Osteocyte (in vitro differentiated cells): ENCODE measurements around the gene DNLZ. TPM values are rescaled to one million over a fixed set of nuclear protein-coding genes. Genes with fewer than 3 reads are reported as not detected.

ENCODE experiments used
- DNase-seq: peaks from one replicate; pipeline ENCODE4 v3.0.0; 2021; ENCODE audit warnings: mixed read lengths; ENCODE audit not compliant: unreplicated experiment; ENCODE audit errors: extremely low spot score
- H3K27ac Mint-ChIP-seq: one replicate; pipeline ENCODE4 v1.8.0; 2021; ENCODE audit warnings: mild to moderate bottlenecking, mixed read lengths; ENCODE audit not compliant: unreplicated experiment
- H3K27me3 Mint-ChIP-seq: one replicate; pipeline ENCODE4 v1.8.0; 2021; ENCODE audit warnings: mixed read lengths; ENCODE audit not compliant: unreplicated experiment
- H3K36me3 Mint-ChIP-seq: one replicate; pipeline ENCODE4 v1.8.0; 2021; ENCODE audit warnings: mixed read lengths; ENCODE audit not compliant: unreplicated experiment
- H3K4me1 Mint-ChIP-seq: one replicate; pipeline ENCODE4 v1.8.0; 2021; ENCODE audit warnings: mixed read lengths; ENCODE audit not compliant: unreplicated experiment
- H3K4me3 Mint-ChIP-seq: one replicate; pipeline ENCODE4 v1.8.0; 2021; ENCODE audit warnings: mild to moderate bottlenecking, moderate library complexity, mixed read lengths; ENCODE audit not compliant: unreplicated experiment
- H3K9me3 Mint-ChIP-seq: one replicate; pipeline ENCODE4 v1.8.0; 2021; ENCODE audit warnings: mixed read lengths; ENCODE audit not compliant: unreplicated experiment
- CTCF ChIP-seq: fragments of 200-600 bp; sonication (generic); IDR thresholded peaks from 2 replicates; pipeline ENCODE4 v1.5.0; 2021; ENCODE audit warnings: antibody characterized with exemption, mild to moderate bottlenecking, moderate library complexity
- total RNA-seq: library from RNA; stranded (reverse); gene quantifications from 2 replicates; pipeline ENCODE4 v1.2.1, GENCODE V29; 2021

DNLZ gene
- total RNA-seq, 1 donor from 2014 or later, result 17.6 TPM

- H3K9me3 Mint-ChIP-seq, result no peaks in the 10 kb centered on the region
- no peak overlapping the region for H3K27ac Mint-ChIP-seq
- no peak for TF ChIP-seq CTCF
- DNase-seq, result no peak
- peaks cover 5% of the 10 kb centered on the region for H3K4me1 Mint-ChIP-seq
- no peaks in the 10 kb centered on the region for H3K27me3 Mint-ChIP-seq
- no peak overlapping the region for H3K4me3 Mint-ChIP-seq
- no peaks in the 10 kb centered on the region for H3K36me3 Mint-ChIP-seq
These were observed 29.0 kb downstream of the DNLZ start for GRCh38 chr9:136334541-136334940.

GRCh38 chr9:136333486-136333885, 30.1 kb downstream of the DNLZ start:
- no peak overlapping the region for H3K27ac Mint-ChIP-seq
- no peak overlapping the region for H3K4me3 Mint-ChIP-seq
- peaks cover 14% of the 10 kb centered on the region for H3K4me1 Mint-ChIP-seq
- no peaks in the 10 kb centered on the region for H3K9me3 Mint-ChIP-seq
- no peak for TF ChIP-seq CTCF
- no peak for DNase-seq
- no peaks in the 10 kb centered on the region for H3K27me3 Mint-ChIP-seq
- H3K36me3 Mint-ChIP-seq, result no peaks in the 10 kb centered on the region

GRCh38 chr9:136333045-136333444, 30.5 kb downstream of the DNLZ start:
- no peak overlapping the region for H3K4me3 Mint-ChIP-seq
- peaks cover 18% of the 10 kb centered on the region for H3K4me1 Mint-ChIP-seq
- H3K36me3 Mint-ChIP-seq, result no peaks in the 10 kb centered on the region
- H3K27me3 Mint-ChIP-seq, result no peaks in the 10 kb centered on the region
- no peak overlapping the region for H3K27ac Mint-ChIP-seq
- H3K9me3 Mint-ChIP-seq, result no peaks in the 10 kb centered on the region
- no peak for DNase-seq
- no peak for TF ChIP-seq CTCF

GRCh38 chr9:136332482-136332983, 31.0 kb downstream of the DNLZ start:
- DNase-seq, result no peak
- no peak overlapping the region for H3K27ac Mint-ChIP-seq
- H3K27me3 Mint-ChIP-seq, result no peaks in the 10 kb centered on the region
- no peak overlapping the region for H3K4me3 Mint-ChIP-seq
- H3K4me1 Mint-ChIP-seq, result peaks cover 18% of the 10 kb centered on the region
- H3K36me3 Mint-ChIP-seq, result no peaks in the 10 kb centered on the region
- TF ChIP-seq CTCF, result no peak
- H3K9me3 Mint-ChIP-seq, result no peaks in the 10 kb centered on the region

GRCh38 chr9:136331556-136332481, 31.7 kb downstream of the DNLZ start:
- DNase-seq, result no peak
- no peaks in the 10 kb centered on the region for H3K36me3 Mint-ChIP-seq
- H3K27me3 Mint-ChIP-seq, result no peaks in the 10 kb centered on the region
- TF ChIP-seq CTCF, result no peak
- H3K9me3 Mint-ChIP-seq, result no peaks in the 10 kb centered on the region
- peaks cover 19% of the 10 kb centered on the region for H3K4me1 Mint-ChIP-seq
- H3K4me3 Mint-ChIP-seq, result no peak overlapping the region
- H3K27ac Mint-ChIP-seq, result no peak overlapping the region
